Lower leg skin (tissue), 3 donors: ENCODE results near the gene SLC17A9.

ENCODE experiments used
- CTCF ChIP-seq, 3 donors: fragments of 450-650 bp; IDR thresholded peaks; one replicate each; pipeline ENCODE4 v1.5.1; 2016; ENCODE audit warnings: antibody characterized with exemption in 3 of 3, mild to moderate bottlenecking in 3 of 3, moderate library complexity in 2 of 3
- POLR2A ChIP-seq, 2 donors: fragments of 450-650 bp; IDR thresholded peaks; one replicate each; pipeline ENCODE4 v1.6.1; 2016 to 2017; ENCODE audit warnings: antibody characterized with exemption in 2 of 2, mild to moderate bottlenecking in 1 of 2, moderate library complexity in 1 of 2

DNA sequence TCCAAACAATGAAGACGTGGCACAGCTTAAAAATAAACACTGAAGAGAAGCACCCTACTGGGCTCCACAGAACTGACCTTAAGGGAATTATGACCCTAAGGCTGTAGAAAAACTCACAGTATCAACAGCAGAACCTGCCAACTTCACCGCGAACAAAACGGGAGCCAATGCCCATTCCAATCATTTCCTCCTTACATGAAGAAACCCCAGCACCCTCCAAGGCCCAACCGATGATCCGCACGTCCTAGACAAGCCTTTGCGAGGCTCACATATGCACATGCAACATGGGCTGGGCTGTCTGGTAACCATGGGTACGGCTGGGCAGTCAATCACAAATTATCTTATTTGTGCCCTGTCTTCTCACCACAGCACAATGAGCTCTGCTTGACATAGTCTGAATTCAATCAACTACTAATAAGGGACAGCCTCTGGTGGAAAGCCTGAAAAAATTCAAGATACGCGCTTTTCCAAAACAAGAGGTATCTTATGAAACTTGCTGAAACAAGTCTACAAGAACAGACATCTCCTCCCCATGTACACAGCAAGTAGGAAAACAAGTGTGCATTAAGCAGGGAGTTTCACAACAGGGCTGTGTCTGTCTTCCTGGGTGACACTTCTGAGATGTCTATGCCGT lies 27.9 kb upstream of the SLC17A9 start:
- no peak for TF ChIP-seq CTCF (IDR thresholded peaks at IDR 0.05)
- TF ChIP-seq POLR2A (IDR thresholded peaks at IDR 0.05): no peak
